HEK293T (cell line): ENCODE data around the gene GABRB3.
"Not testable (repeated sequence)": the region's sequence is repeated elsewhere in the genome, so short reads cannot be mapped to it uniquely, and the experiment has no call there.

Experiments used
- CTCF ChIA-PET: fragments of 350-600 bp; formaldehyde crosslinking; extraction: SDS; loops from one replicate; lab custom pipeline; 2021; ENCODE audit warnings: antibody characterized with exemption, inconsistent platforms; lab: Yijun Ruan, JAX
- POLR2A ChIA-PET: fragments of 350-600 bp; formaldehyde crosslinking; extraction: SDS; loops from one replicate; lab custom pipeline; 2020; ENCODE audit warnings: antibody characterized with exemption, inconsistent platforms; lab: Yijun Ruan, JAX
- DNase-seq: peaks from one replicate; pipeline ENCODE4 v3.0.0; 2012; ENCODE audit warnings: mixed read lengths; ENCODE audit errors: extremely low spot score
- ARNT ChIP-seq: fragments of 450-650 bp; IDR thresholded peaks from 2 replicates; pipeline ENCODE4 v1.6.1; 2017; ENCODE audit warnings: mild to moderate bottlenecking
- BHLHE40 ChIP-seq: fragments of 450-650 bp; IDR thresholded peaks from 2 replicates; pipeline ENCODE4 v1.6.1; 2016; ENCODE audit warnings: mild to moderate bottlenecking, moderate library complexity, borderline replicate concordance
- CTBP1 ChIP-seq: fragments of 450-650 bp; IDR thresholded peaks from 2 replicates; pipeline ENCODE4 v1.6.1; 2016; ENCODE audit warnings: borderline replicate concordance
- ELF4 ChIP-seq: fragments of 450-650 bp; IDR thresholded peaks from 2 replicates; pipeline ENCODE4 v1.6.1; 2017; ENCODE audit warnings: antibody characterized with exemption
- FOXA1 ChIP-seq: fragments of 450-650 bp; IDR thresholded peaks from 2 replicates; pipeline ENCODE4 v1.6.1; 2016; ENCODE audit warnings: mild to moderate bottlenecking
- FOXK2 ChIP-seq: fragments of 450-650 bp; IDR thresholded peaks from 2 replicates; pipeline ENCODE4 v1.6.1; 2016; ENCODE audit warnings: mild to moderate bottlenecking
- FOXM1 ChIP-seq: fragments of 450-650 bp; IDR thresholded peaks from 2 replicates; pipeline ENCODE4 v1.6.1; 2017; ENCODE audit warnings: mild to moderate bottlenecking, borderline replicate concordance
- HDGF ChIP-seq: fragments of 450-650 bp; IDR thresholded peaks from 2 replicates; pipeline ENCODE4 v1.6.1; 2017; ENCODE audit warnings: antibody characterized with exemption, borderline replicate concordance
- L3MBTL2 ChIP-seq: fragments of 450-650 bp; conservative IDR thresholded peaks from 2 replicates; pipeline ENCODE4 v1.6.1; 2016; ENCODE audit warnings: mild to moderate bottlenecking
- LEF1 ChIP-seq: fragments of 450-650 bp; IDR thresholded peaks from 2 replicates; pipeline ENCODE4 v1.6.1; 2017; ENCODE audit warnings: mild to moderate bottlenecking, borderline replicate concordance
- NFRKB ChIP-seq: fragments of 450-650 bp; IDR thresholded peaks from 2 replicates; pipeline ENCODE4 v1.6.1; 2016; ENCODE audit warnings: mild to moderate bottlenecking, moderate library complexity
- SP1 ChIP-seq: fragments of 450-650 bp; IDR thresholded peaks from 2 replicates; pipeline ENCODE4 v1.6.1; 2017
- SUZ12 ChIP-seq: fragments of 450-650 bp; IDR thresholded peaks from 2 replicates; pipeline ENCODE4 v1.6.1; 2016; ENCODE audit warnings: mild to moderate bottlenecking
- TARDBP ChIP-seq: fragments of 450-650 bp; IDR thresholded peaks from 2 replicates; pipeline ENCODE4 v1.6.1; 2016
- ZNF384 ChIP-seq: fragments of 450-650 bp; IDR thresholded peaks from 2 replicates; pipeline ENCODE4 v1.6.1; 2016
- TF ChIP-seq, protein P1 (sequence below): fragments of 450-650 bp; IDR thresholded peaks from 2 replicates; pipeline ENCODE4 v1.6.1; 2016

The GABRB3 gene

DNA sequence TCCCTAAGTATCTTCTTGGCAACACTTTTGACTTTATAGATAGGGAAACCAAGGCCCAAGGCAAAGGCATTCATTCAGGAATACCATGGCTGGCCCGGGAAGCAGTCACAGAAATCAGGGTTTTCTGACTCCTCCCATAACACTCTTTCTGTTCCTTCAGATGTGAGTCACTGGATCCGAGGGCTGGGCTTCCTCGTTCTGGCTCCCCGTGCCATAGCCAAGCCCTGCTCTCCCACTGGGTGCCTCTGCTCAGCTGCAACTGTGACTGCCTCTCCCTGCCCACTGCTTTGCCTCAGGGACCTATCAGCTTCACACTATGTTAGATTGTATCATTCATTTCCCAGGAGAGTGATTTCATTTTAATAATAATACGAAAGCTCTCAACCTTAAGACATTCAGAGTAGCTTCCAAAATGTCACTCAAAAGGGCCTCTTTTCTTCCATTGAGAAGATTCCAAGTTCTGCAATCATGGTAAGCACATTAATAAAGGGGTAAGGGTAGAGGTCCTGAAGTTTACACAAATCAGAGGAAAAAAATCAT lies 50.2 kb downstream of the GABRB3 start:
- CTCF ChIA-PET, result interaction anchor here (1.0 kb wide), 1 partner anchor 21 kb away, joined by 3 read pairs; no protein-coding TSS in a partner anchor
- TF ChIP-seq ZNF384, result no peak
- TF ChIP-seq NFRKB, result no peak
- no peak for TF ChIP-seq FOXK2
- TF ChIP-seq FOXM1, result no peak
- no peak for TF ChIP-seq BHLHE40
- TF ChIP-seq, protein P1, sequence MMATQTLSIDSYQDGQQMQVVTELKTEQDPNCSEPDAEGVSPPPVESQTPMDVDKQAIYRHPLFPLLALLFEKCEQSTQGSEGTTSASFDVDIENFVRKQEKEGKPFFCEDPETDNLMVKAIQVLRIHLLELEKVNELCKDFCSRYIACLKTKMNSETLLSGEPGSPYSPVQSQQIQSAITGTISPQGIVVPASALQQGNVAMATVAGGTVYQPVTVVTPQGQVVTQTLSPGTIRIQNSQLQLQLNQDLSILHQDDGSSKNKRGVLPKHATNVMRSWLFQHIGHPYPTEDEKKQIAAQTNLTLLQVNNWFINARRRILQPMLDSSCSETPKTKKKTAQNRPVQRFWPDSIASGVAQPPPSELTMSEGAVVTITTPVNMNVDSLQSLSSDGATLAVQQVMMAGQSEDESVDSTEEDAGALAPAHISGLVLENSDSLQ, result no peak
- no peak for TF ChIP-seq SP1
- no peak for TF ChIP-seq FOXA1
- no peak for TF ChIP-seq ELF4
- TF ChIP-seq LEF1, result no peak
- no peak for TF ChIP-seq HDGF
- no peak for TF ChIP-seq TARDBP
- TF ChIP-seq CTBP1, result no peak
- no peak for TF ChIP-seq L3MBTL2
- no peak for TF ChIP-seq ARNT
- TF ChIP-seq SUZ12, result no peak
- DNase-seq, result no peak
- POLR2A ChIA-PET, result no interaction called here

DNA sequence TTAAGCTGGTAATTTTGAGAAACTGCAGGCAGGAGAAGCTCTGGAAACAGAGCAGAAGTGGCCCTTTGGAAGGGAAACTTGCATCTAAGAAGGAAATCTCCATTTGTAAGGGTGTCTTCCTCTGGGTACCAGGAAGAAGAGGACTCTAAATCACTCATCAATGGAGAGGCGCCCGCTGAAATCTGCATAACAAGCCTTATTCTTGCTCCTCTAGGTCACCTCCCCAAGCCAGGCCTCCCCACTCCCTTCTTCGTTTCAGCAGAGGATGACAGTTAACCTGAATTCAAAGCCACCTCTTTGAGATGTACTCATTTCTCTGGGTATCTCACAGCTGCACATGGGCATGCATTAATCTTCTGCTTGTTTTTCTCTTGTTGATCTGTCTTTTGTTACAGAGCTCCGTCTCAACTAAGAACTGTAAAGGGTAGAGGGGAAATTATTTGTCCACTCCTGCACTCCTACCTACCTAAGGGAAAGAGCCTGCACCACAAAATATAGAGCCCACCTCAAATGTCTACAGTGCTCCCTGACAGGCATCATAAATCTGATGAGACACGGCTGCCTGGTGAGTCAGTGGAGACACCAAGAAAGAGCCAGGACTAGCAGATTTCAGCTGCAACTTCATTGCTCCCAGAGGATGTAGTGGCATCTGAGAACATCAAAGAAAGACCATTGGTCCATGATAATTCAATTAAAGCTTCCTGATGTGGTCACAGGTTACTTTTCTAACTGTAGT lies 51.5 kb downstream of the GABRB3 start:
- POLR2A ChIA-PET, result no interaction called here
- CTCF ChIA-PET, result interaction anchor here (0.6 to 1.0 kb wide), 2 partner anchors 20 to 1213 kb away, joined by 3 to 12 read pairs; no protein-coding TSS in a partner anchor
- TF ChIP-seq SUZ12 (no peak), TARDBP (no peak), ELF4 (no peak), SP1 (no peak), FOXK2 (no peak), HDGF (no peak), ZNF384 (no peak), FOXA1 (no peak), FOXM1 (no peak)
- TF ChIP-seq, protein P1, result no peak
- no peak for DNase-seq

DNA sequence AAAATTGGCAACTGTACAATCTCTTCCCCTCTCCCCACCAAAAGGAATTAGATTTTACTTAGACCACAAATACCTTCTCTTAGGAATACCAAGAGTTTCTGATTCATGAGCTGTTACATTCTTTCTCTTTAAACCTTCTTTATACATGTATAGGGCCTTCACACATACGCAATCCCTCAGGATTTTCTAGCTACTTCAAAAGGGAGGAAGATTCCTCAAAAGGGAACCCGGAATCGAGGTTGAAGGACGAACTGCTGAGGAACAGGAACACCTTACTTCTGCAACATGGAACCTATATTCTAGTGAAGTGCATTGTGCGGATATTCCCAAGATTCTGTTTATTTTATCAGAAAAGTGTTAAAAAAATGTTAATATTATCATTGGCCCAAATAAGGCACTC lies 52.3 kb downstream of the GABRB3 start:
- TF ChIP-seq FOXM1 (no peak), ARNT (no peak), ELF4 (no peak), SUZ12 (no peak), NFRKB (no peak), FOXK2 (no peak), TARDBP (no peak), FOXA1 (no peak), CTBP1 (no peak), HDGF (no peak), L3MBTL2 (no peak), LEF1 (no peak), BHLHE40 (no peak), SP1 (no peak), ZNF384 (no peak)
- TF ChIP-seq, protein P1, result no peak
- CTCF ChIA-PET, result no interaction called here
- POLR2A ChIA-PET, result no interaction called here
- DNase-seq, result no peak

DNA sequence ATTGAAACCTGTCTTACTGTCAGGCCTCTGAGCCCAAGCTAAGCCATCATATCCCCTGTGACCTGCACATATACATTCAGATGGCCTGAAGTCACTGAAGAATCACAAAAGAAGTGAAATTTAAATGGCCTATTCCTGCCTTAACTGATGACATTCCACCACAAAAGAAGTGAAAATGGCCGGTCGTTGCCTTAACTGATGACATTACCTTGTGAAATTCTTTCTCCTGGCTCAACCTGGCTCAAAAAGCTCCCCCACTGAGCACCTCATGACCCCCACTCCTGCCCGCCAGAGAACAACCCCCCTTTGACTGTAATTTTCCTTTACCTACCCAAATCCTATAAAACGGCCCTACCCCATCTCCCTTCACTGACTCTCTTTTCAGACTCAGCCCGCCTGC lies 53.0 kb downstream of the GABRB3 start:
- CTCF ChIA-PET, DNase-seq, POLR2A ChIA-PET: not testable (repeated sequence)

DNA sequence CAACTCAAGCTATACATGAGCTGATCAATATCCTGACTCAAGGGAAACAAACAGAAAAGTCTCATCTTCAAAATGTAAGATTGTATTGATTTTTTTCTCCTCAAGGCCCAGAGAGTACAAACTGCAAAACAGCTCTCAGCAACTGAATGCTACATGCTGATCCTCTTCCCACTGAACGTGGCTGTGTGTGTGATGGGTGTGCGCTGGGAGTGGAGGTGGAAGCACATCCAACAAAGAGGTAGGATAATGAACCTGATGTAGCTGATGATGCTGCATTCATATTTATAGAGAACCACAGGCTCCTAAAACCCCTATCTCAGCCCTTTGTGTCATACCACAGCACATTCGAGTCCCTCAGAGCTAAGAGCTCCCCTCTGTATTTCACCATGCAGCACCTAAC lies 56.8 kb downstream of the GABRB3 start:
- no peak for DNase-seq
- TF ChIP-seq FOXA1 (no peak), FOXM1 (no peak), L3MBTL2 (no peak), ELF4 (no peak), SUZ12 (no peak), FOXK2 (no peak), ARNT (no peak), NFRKB (no peak), LEF1 (no peak), SP1 (no peak), CTBP1 (no peak), TARDBP (no peak), ZNF384 (no peak), BHLHE40 (no peak), HDGF (no peak)
- TF ChIP-seq, protein P1, result no peak
- ChIA-PET CTCF (no interaction called here), POLR2A (no interaction called here)
